ENCODE measurements around the gene CD47. TPM values are rescaled to one million over a fixed set of nuclear protein-coding genes. Genes with fewer than 3 reads are reported as not detected.

Gene CD47
- total and polyA plus RNA-seq, 2 experiments from 2014 or later, result 81.7 to 101 TPM

DNA sequence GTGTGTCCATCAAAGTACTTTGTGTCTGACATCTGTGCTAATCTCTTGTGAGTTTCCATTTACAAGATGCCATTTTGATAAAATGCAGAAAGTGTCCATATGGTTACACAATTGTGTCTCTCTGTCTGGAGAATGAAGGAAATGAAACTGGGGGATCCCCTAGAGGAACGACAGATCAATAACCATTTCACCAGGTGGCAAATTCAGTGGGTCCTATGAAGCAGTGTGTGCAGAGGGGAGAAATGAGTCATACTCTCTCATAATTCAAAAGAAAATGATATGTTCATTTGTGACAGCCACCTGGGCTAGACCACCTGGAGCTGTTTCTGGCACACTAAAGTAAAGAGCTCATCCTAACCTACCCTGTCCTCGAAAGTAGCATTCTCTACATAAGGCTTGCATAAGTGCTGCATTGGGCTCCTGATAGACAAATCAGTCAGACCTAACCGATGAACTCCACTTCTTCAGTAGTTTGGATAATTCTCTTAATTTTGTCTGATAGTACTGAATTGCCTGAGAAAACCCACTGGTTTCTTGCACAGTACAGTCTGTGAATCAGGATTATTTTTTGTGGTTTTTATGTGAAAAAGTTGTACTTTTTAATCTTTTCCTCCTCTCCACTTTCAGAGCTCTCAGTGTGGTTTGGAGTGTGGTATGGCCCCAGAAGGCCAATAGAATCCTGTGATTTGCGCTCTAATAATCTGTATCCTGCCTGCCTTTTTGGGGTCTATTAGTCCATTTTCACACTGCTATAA lies 10.3 kb upstream of the CD47 start:
- Histone ChIP-seq H3K4me2 (no peak overlapping the region), H2AFZ (no peak overlapping the region), H3K9me2 (replicated peaks; ENCODE audit: insufficient read depth) (no peaks in the 10 kb centered on the region), H3K27ac (no peak overlapping the region), H3K36me3 (replicated peaks; ENCODE audit: insufficient read depth, low read depth) (no peaks in the 10 kb centered on the region), H3K27me3 (no peaks in the 10 kb centered on the region), H3K4me1 (ENCODE audit: insufficient read depth) (no peaks in the 10 kb centered on the region), H3K9me3 (ENCODE audit: low read depth) (no peaks in the 10 kb centered on the region), H3K79me2 (no peaks in the 10 kb centered on the region), H4K20me1 (ENCODE audit: insufficient read depth, poor library complexity, severe bottlenecking) (no peaks in the 10 kb centered on the region), H3K4me3 (no peak overlapping the region)
- WGBS (ENCODE audit: low lambda C conversion rate, missing lambda C conversion rate), result 89% methylated on average over 4 of the region's 4 CpGs
- TF ChIP-seq EZH2 (IDR thresholded peaks at IDR 0.05; ENCODE audit: borderline replicate concordance) (no peak), EZH2phosphoT487 (IDR thresholded peaks at IDR 0.05; ENCODE audit: low read depth, severe bottlenecking, unreplicated experiment) (no peak)
- TF ChIP-seq, protein P1, sequence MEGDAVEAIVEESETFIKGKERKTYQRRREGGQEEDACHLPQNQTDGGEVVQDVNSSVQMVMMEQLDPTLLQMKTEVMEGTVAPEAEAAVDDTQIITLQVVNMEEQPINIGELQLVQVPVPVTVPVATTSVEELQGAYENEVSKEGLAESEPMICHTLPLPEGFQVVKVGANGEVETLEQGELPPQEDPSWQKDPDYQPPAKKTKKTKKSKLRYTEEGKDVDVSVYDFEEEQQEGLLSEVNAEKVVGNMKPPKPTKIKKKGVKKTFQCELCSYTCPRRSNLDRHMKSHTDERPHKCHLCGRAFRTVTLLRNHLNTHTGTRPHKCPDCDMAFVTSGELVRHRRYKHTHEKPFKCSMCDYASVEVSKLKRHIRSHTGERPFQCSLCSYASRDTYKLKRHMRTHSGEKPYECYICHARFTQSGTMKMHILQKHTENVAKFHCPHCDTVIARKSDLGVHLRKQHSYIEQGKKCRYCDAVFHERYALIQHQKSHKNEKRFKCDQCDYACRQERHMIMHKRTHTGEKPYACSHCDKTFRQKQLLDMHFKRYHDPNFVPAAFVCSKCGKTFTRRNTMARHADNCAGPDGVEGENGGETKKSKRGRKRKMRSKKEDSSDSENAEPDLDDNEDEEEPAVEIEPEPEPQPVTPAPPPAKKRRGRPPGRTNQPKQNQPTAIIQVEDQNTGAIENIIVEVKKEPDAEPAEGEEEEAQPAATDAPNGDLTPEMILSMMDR (IDR thresholded peaks at IDR 0.05; ENCODE audit: poor library complexity), result no peak
- no peak for DNase-seq (ENCODE audit: low spot score)

DNA sequence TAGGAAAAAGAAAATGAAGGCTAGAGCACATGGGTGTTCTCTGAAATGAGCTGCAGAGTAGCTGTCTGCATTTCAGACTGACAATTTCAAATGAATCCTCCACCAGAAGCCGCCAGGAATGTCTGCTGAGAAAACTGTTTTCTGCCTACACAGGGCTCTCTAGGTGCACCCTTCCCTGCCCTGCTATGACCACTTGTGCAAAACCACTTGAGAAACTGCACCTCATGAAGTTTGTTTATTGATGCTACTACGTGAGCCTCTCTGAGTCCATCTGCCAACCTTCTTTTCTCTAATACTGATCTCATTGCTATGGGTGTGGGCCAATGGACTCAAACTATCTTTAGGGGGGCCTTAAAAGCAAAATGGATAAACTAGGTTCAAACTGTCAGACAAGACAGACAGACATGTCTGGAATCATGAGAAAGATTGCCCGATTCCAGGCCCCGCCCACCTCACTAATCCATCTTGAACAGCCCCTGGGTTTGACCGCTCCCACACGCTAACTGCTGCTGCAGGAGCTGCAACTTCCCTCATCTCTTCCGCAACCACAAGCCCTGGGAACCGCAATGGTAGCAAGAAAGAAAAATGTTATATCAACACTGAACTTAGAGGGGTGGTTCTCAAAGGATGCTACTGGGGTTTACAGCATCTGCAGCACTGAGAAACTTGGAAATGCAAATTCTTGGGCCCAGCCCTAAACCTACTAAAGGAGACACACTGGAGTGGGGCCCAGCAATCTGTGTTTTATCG lies 9.0 kb upstream of the CD47 start:
- Histone ChIP-seq H3K9me2 (replicated peaks; ENCODE audit: insufficient read depth) (no peaks in the 10 kb centered on the region), H4K20me1 (ENCODE audit: insufficient read depth, poor library complexity, severe bottlenecking) (no peaks in the 10 kb centered on the region), H3K4me1 (ENCODE audit: insufficient read depth) (no peaks in the 10 kb centered on the region), H3K27me3 (no peaks in the 10 kb centered on the region), H3K27ac (no peak overlapping the region), H2AFZ (no peak overlapping the region), H3K4me3 (no peak overlapping the region), H3K36me3 (replicated peaks; ENCODE audit: insufficient read depth, low read depth) (no peaks in the 10 kb centered on the region), H3K9me3 (ENCODE audit: low read depth) (no peaks in the 10 kb centered on the region), H3K4me2 (no peak overlapping the region), H3K79me2 (no peaks in the 10 kb centered on the region)
- no peak for TF ChIP-seq EZH2 (IDR thresholded peaks at IDR 0.05; ENCODE audit: borderline replicate concordance)
- WGBS (ENCODE audit: low lambda C conversion rate, missing lambda C conversion rate), result 90% methylated on average over 9 of the region's 9 CpGs
- no peak for DNase-seq (ENCODE audit: low spot score)

DNA sequence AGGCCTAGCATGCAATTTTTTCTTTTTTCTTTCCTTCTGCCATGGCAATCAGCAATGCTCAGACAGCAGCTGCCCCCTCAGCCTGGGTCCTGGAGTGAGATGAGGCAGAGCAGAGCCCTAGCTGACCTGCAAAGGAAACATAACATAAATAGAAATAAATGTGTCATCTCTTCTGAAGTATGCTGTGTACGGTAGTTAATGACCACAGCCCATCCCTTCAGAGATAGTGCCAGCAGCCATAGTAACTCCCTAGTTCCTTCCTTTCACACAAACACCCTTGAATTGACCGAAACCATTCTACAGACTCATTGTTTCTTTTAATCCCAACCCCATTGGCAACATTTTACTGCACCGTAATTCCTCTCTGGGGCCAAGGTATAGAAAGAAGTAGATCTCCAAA lies 8.4 kb upstream of the CD47 start:
- WGBS (ENCODE audit: low lambda C conversion rate, missing lambda C conversion rate), result 72% methylated on average over 3 of the region's 3 CpGs
- Histone ChIP-seq H3K27ac (no peak overlapping the region), H3K36me3 (replicated peaks; ENCODE audit: insufficient read depth, low read depth) (no peaks in the 10 kb centered on the region), H3K4me3 (no peak overlapping the region), H3K79me2 (no peaks in the 10 kb centered on the region), H3K9me3 (ENCODE audit: low read depth) (no peaks in the 10 kb centered on the region), H3K4me2 (no peak overlapping the region), H3K4me1 (ENCODE audit: insufficient read depth) (no peaks in the 10 kb centered on the region), H3K27me3 (no peaks in the 10 kb centered on the region), H4K20me1 (ENCODE audit: insufficient read depth, poor library complexity, severe bottlenecking) (no peaks in the 10 kb centered on the region), H2AFZ (no peak overlapping the region), H3K9me2 (replicated peaks; ENCODE audit: insufficient read depth) (no peaks in the 10 kb centered on the region)
- TF ChIP-seq EZH2 (IDR thresholded peaks at IDR 0.05; ENCODE audit: borderline replicate concordance), result no peak
- TF ChIP-seq, protein P1 (IDR thresholded peaks at IDR 0.05; ENCODE audit: poor library complexity), result no peak
- no peak for TF ChIP-seq EZH2phosphoT487 (IDR thresholded peaks at IDR 0.05; ENCODE audit: low read depth, severe bottlenecking, unreplicated experiment)
- DNase-seq (ENCODE audit: low spot score), result no peak

DNA sequence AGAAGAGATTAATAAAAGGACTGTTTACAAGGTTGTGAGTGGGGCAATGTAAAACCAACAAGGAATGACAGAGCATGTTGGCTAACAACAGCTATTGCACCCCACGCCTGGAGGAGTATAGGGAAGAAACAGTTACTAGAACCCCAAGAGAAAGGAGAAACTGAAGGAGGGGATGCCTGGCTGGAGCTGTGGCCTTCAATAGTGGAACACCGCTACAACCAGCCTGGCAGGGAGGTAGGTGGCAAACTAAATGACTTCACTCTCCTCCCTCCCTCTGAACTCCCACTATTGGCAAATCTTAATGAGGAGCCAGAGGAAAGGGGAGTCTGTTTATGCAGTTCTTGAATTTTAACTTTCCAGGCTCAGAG lies 7.2 kb upstream of the CD47 start:
- Histone ChIP-seq H3K9me3 (ENCODE audit: low read depth) (no peaks in the 10 kb centered on the region), H3K27ac (no peak overlapping the region), H3K4me1 (ENCODE audit: insufficient read depth) (no peaks in the 10 kb centered on the region), H3K79me2 (no peaks in the 10 kb centered on the region), H3K4me2 (no peak overlapping the region), H2AFZ (no peak overlapping the region), H3K27me3 (no peaks in the 10 kb centered on the region), H3K4me3 (no peak overlapping the region), H4K20me1 (ENCODE audit: insufficient read depth, poor library complexity, severe bottlenecking) (no peaks in the 10 kb centered on the region), H3K36me3 (replicated peaks; ENCODE audit: insufficient read depth, low read depth) (no peaks in the 10 kb centered on the region), H3K9me2 (replicated peaks; ENCODE audit: insufficient read depth) (no peaks in the 10 kb centered on the region)
- 88% methylated on average over 2 of the region's 2 CpGs for WGBS (ENCODE audit: low lambda C conversion rate, missing lambda C conversion rate)
- no peak for TF ChIP-seq EZH2phosphoT487 (IDR thresholded peaks at IDR 0.05; ENCODE audit: low read depth, severe bottlenecking, unreplicated experiment)
- TF ChIP-seq, protein P1 (IDR thresholded peaks at IDR 0.05; ENCODE audit: poor library complexity), result no peak
- no peak for TF ChIP-seq EZH2 (IDR thresholded peaks at IDR 0.05; ENCODE audit: borderline replicate concordance)
- no peak for DNase-seq (ENCODE audit: low spot score)
